Measurements from ENCODE around the gene BCL11B.

DNA sequence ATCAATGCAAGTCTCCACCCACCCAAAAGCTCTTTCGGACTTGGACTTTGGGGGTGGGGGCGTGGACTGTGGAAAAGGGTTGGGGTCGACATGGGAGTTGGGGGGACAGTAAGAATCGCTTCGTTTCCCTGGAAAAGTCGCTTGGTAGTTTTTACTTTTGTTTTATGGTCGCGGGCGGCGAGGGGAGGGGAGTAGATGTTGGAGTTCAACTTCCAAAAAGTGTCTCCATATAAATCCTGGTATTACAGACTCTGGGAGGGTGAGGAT, 568 bp upstream of the BCL11B start:
- TF ChIP-seq SP1 (IDR thresholded peaks at IDR 0.05) (no peak), FOXM1 (IDR thresholded peaks at IDR 0.05; ENCODE audit: borderline replicate concordance) (no peak), FOXK2 (IDR thresholded peaks at IDR 0.05) (no peak)

All from HEK293T (cell line).